ENCODE measurements around the gene OMG. TPM values are rescaled to one million over a fixed set of nuclear protein-coding genes. Genes with fewer than 3 reads are reported as not detected.
"Not testable (repeated sequence)": the region's sequence is repeated elsewhere in the genome, so short reads cannot be mapped to it uniquely, and the experiment has no call there.

The OMG gene
- 1 to 10 TPM in 2 of 3 donors, under 1 TPM in 1; 0.96 to 2.8 (median 1.3) TPM for total RNA-seq
- 1.6 TPM for total RNA-seq (2013)

- H3K9me3 Mint-ChIP-seq, result no peaks in the 10 kb centered on the region
Observed at GRCh38 chr17:31297090-31297489, at the start of gene OMG. OMG (minus strand) TSS chr17:31297239; CDS start chr17:31296331, 908 bp downstream.

GRCh38 chr17:31345191-31345747 is 48.2 kb upstream of the OMG start:
- H3K36me3 Mint-ChIP-seq, result peaks cover 13% of the 10 kb centered on the region
- H3K27me3 Mint-ChIP-seq (ENCODE audit: low read depth in 2 of 2); DNase-seq; H3K4me1 ChIP-seq (ENCODE audit: control insufficient read depth, insufficient read depth, low read length); H3K4me1 Mint-ChIP-seq; H3K4me3 ChIP-seq (ENCODE audit: low read length); H3K27me3 ChIP-seq (ENCODE audit: control insufficient read depth, insufficient read depth, low read length); H3K9me3 Mint-ChIP-seq; ATAC-seq; intact Hi-C loops (cut with micrococcal nuclease); H3K9me3 ChIP-seq (ENCODE audit: control insufficient read depth, insufficient read depth, low read length); H3K27ac Mint-ChIP-seq; H3K27ac ChIP-seq (ENCODE audit: low read length); H3K36me3 ChIP-seq (ENCODE audit: control insufficient read depth, insufficient read depth, low read length); H3K4me3 Mint-ChIP-seq: not testable (repeated sequence)
- WGBS (ENCODE audit: insufficient coverage), result 100% methylated on average over 3 of the region's 34 CpGs

More at GRCh38 chr17:31297090-31297489, at the start of gene OMG:
- no peak within 1 kb of the TSS for H3K4me3 Mint-ChIP-seq
- DNase-seq, result no peak
- Histone ChIP-seq H3K9me3 (ENCODE audit: control insufficient read depth, insufficient read depth, low read length) (no peaks in the 10 kb centered on the region), H3K27me3 (ENCODE audit: control insufficient read depth, insufficient read depth, low read length) (no peaks in the 10 kb centered on the region), H3K27ac (ENCODE audit: low read length) (no peak within 1 kb of the TSS), H3K4me3 (ENCODE audit: low read length) (no peak within 1 kb of the TSS), H3K36me3 (ENCODE audit: control insufficient read depth, insufficient read depth, low read length) (no peaks in the 10 kb centered on the region), H3K4me1 (ENCODE audit: control insufficient read depth, insufficient read depth, low read length) (no peaks in the 10 kb centered on the region)
- H3K27ac Mint-ChIP-seq, result no peak within 1 kb of the TSS
- intact Hi-C loops (cut with micrococcal nuclease), result no loop called here
- H3K27me3 Mint-ChIP-seq (ENCODE audit: low read depth in 2 of 2), result no peaks in the 10 kb centered on the region
- no peak for ATAC-seq
- TF ChIP-seq CTCF (IDR thresholded peaks at IDR 0.05), result no peak
- H3K4me1 Mint-ChIP-seq, result peaks cover 0 to 19% of the 10 kb centered on the region in 2 donors
- H3K36me3 Mint-ChIP-seq, result no peaks in the 10 kb centered on the region
- 95% methylated on average over 7 of the region's 7 CpGs for WGBS (ENCODE audit: insufficient coverage)

GRCh38 chr17:31339906-31340661 is 43.0 kb upstream of the OMG start:
- ATAC-seq, result no peak
- Mint-ChIP-seq H3K36me3 (peaks cover 7% of the 10 kb centered on the region), H3K27ac (no peak overlapping the region), H3K4me1 (no peaks in the 10 kb centered on the region), H3K27me3 (ENCODE audit: low read depth in 2 of 2) (no peaks in the 10 kb centered on the region), H3K9me3 (no peaks in the 10 kb centered on the region), H3K4me3 (no peak overlapping the region)
- no peak for DNase-seq
- intact Hi-C loops (cut with micrococcal nuclease), result no loop called here
- WGBS (ENCODE audit: insufficient coverage), result 99% methylated on average over 4 of the region's 6 CpGs
- H3K36me3 ChIP-seq (ENCODE audit: control insufficient read depth, insufficient read depth, low read length), result peaks cover 17% of the 10 kb centered on the region
- no peaks in the 10 kb centered on the region for H3K4me1 ChIP-seq (ENCODE audit: control insufficient read depth, insufficient read depth, low read length)
- no peaks in the 10 kb centered on the region for H3K27me3 ChIP-seq (ENCODE audit: control insufficient read depth, insufficient read depth, low read length)
- H3K9me3 ChIP-seq (ENCODE audit: control insufficient read depth, insufficient read depth, low read length), result no peaks in the 10 kb centered on the region
- no peak overlapping the region for H3K4me3 ChIP-seq (ENCODE audit: low read length)
- no peak overlapping the region for H3K27ac ChIP-seq (ENCODE audit: low read length)
- no peak for TF ChIP-seq CTCF (IDR thresholded peaks at IDR 0.05)

- H3K27me3 Mint-ChIP-seq (ENCODE audit: low read depth in 2 of 2), result no peaks in the 10 kb centered on the region
- no peaks in the 10 kb centered on the region for H3K4me1 ChIP-seq (ENCODE audit: control insufficient read depth, insufficient read depth, low read length)
- H3K4me3 Mint-ChIP-seq, result no peak overlapping the region
- H3K27ac ChIP-seq (ENCODE audit: low read length), result no peak overlapping the region
- H3K4me1 Mint-ChIP-seq, result no peaks in the 10 kb centered on the region
- ATAC-seq (no peak), DNase-seq (no peak)
- intact Hi-C loops (cut with micrococcal nuclease), result loop anchor here (10.0 kb wide), 1 partner anchor 354 kb away; the partner anchor contains the start of gene RNF135
- no peaks in the 10 kb centered on the region for H3K9me3 ChIP-seq (ENCODE audit: control insufficient read depth, insufficient read depth, low read length)
- no peaks in the 10 kb centered on the region for H3K27me3 ChIP-seq (ENCODE audit: control insufficient read depth, insufficient read depth, low read length)
- H3K4me3 ChIP-seq (ENCODE audit: low read length), result no peak overlapping the region
- H3K27ac Mint-ChIP-seq, result no peak overlapping the region
- no peaks in the 10 kb centered on the region for H3K9me3 Mint-ChIP-seq
- H3K36me3 Mint-ChIP-seq, result peaks cover 9% of the 10 kb centered on the region
- peaks cover 15% of the 10 kb centered on the region for H3K36me3 ChIP-seq (ENCODE audit: control insufficient read depth, insufficient read depth, low read length)
- TF ChIP-seq CTCF (IDR thresholded peaks at IDR 0.05), result no peak
Observed at GRCh38 chr17:31329221-31329620, 32.2 kb upstream of the OMG start.
